GM21381 (cell line): Measurements from ENCODE around the gene NAPEPLD.
"Not testable (repeated sequence)": the region's sequence is repeated elsewhere in the genome, so short reads cannot be mapped to it uniquely, and the experiment has no call there.

ENCODE experiments used
- ATAC-seq: cut with Tn5 transposase; IDR thresholded peaks from one replicate; pipeline ENCODE4 v1.9.1; 2021; ENCODE audit warnings: mild to moderate bottlenecking, moderate library complexity; ENCODE audit not compliant: unreplicated experiment

NAPEPLD gene

GRCh38 chr7:103144754-103145153 is 4.1 kb downstream of the NAPEPLD start:
- ATAC-seq, result not testable (repeated sequence)

- ATAC-seq, result no peak
Observed at GRCh38 chr7:103143868-103144267, 5.0 kb downstream of the NAPEPLD start.

GRCh38 chr7:103142494-103142893 is 6.4 kb downstream of the NAPEPLD start:
- ATAC-seq, result no peak

GRCh38 chr7:103141753-103142404 is 7.0 kb downstream of the NAPEPLD start:
- no peak for ATAC-seq

- no peak for ATAC-seq
Observed at GRCh38 chr7:103140685-103141084, 8.2 kb downstream of the NAPEPLD start.

GRCh38 chr7:103140061-103140460 is 8.8 kb downstream of the NAPEPLD start:
- ATAC-seq, result no peak

GRCh38 chr7:103134836-103135554 is 13.9 kb downstream of the NAPEPLD start:
- ATAC-seq, result no peak

- no peak for ATAC-seq
Observed at GRCh38 chr7:103132995-103133688, 15.8 kb downstream of the NAPEPLD start.

- ATAC-seq, result no peak
Observed at GRCh38 chr7:103130901-103131624, 17.8 kb downstream of the NAPEPLD start.

- no peak for ATAC-seq
Observed at GRCh38 chr7:103129702-103130549, 19.0 kb downstream of the NAPEPLD start.

- no peak for ATAC-seq
Observed at GRCh38 chr7:103127006-103127405, 21.9 kb downstream of the NAPEPLD start.

GRCh38 chr7:103124429-103124979 is 24.4 kb downstream of the NAPEPLD start:
- no peak for ATAC-seq

- ATAC-seq, result no peak
Observed at GRCh38 chr7:103123529-103123928, 25.4 kb downstream of the NAPEPLD start.

GRCh38 chr7:103121641-103122040 is 27.3 kb downstream of the NAPEPLD start:
- no peak for ATAC-seq

GRCh38 chr7:103120362-103120761 is 28.5 kb downstream of the NAPEPLD start:
- ATAC-seq, result no peak

- no peak for ATAC-seq
Observed at GRCh38 chr7:103119791-103120291, 29.1 kb downstream of the NAPEPLD start.

GRCh38 chr7:103117465-103117864 is 31.4 kb downstream of the NAPEPLD start:
- ATAC-seq, result no peak

- ATAC-seq, result no peak
Observed at GRCh38 chr7:103116991-103117390, 31.9 kb downstream of the NAPEPLD start.

- ATAC-seq, result no peak
Observed at GRCh38 chr7:103116511-103116910, 32.4 kb downstream of the NAPEPLD start.

GRCh38 chr7:103115771-103116170 is 33.1 kb downstream of the NAPEPLD start:
- ATAC-seq, result no peak
